ENCODE results near the gene CNTROB. TPM values are rescaled to one million over a fixed set of nuclear protein-coding genes. Genes with fewer than 3 reads are reported as not detected.

CNTROB gene, protein sequence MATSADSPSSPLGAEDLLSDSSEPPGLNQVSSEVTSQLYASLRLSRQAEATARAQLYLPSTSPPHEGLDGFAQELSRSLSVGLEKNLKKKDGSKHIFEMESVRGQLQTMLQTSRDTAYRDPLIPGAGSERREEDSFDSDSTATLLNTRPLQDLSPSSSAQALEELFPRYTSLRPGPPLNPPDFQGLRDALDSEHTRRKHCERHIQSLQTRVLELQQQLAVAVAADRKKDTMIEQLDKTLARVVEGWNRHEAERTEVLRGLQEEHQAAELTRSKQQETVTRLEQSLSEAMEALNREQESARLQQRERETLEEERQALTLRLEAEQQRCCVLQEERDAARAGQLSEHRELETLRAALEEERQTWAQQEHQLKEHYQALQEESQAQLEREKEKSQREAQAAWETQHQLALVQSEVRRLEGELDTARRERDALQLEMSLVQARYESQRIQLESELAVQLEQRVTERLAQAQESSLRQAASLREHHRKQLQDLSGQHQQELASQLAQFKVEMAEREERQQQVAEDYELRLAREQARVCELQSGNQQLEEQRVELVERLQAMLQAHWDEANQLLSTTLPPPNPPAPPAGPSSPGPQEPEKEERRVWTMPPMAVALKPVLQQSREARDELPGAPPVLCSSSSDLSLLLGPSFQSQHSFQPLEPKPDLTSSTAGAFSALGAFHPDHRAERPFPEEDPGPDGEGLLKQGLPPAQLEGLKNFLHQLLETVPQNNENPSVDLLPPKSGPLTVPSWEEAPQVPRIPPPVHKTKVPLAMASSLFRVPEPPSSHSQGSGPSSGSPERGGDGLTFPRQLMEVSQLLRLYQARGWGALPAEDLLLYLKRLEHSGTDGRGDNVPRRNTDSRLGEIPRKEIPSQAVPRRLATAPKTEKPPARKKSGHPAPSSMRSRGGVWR
- total RNA-seq = 36.7 TPM

DNA sequence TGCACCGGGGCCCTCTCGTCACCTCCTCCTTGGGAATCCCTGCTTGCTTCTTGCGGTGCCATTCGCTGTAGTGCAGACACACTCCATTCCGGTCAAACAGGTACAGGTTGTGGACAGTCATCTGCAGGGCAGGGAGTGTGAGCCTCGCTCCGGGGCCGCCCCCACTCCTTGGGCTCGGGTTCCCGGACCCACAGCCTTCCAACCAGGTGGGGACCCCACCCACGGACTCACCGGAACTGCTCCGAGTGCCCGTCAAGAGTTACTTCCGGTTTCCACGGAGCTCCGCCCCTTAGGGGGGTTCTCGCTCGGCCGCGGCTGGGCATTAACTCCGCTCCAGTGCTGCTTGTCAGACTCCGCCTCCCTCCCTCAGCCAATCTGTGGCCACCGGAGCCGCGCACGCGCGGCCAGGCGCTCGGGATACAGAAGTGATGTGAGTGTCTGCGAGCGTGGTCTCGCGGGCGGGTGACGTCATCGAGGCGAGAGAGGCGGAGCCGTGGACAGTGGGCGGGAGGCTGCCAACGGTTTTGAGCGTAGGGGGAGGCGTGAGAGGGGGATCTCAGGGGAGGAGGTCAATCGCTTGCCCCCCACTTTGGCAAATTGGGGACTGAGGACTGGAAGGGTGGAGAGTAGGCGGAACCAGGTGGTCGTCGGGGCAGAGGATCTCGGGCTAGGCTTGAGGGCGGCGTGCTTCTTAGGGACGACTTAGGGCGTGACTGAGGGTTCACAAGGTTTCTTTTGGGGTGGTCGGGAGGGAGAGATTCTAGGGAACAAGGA, at the start of gene CNTROB, which contains the start of gene TRAPPC1:
CNTROB (plus strand) TSS at position 498 of the 774 bp plus-strand sequence. CDS start 874 bp downstream, outside the sequence.
TRAPPC1 (minus strand) TSS at position 238 of the 774 bp plus-strand sequence; CDS start at position 121, 117 bp downstream.

DNA sequence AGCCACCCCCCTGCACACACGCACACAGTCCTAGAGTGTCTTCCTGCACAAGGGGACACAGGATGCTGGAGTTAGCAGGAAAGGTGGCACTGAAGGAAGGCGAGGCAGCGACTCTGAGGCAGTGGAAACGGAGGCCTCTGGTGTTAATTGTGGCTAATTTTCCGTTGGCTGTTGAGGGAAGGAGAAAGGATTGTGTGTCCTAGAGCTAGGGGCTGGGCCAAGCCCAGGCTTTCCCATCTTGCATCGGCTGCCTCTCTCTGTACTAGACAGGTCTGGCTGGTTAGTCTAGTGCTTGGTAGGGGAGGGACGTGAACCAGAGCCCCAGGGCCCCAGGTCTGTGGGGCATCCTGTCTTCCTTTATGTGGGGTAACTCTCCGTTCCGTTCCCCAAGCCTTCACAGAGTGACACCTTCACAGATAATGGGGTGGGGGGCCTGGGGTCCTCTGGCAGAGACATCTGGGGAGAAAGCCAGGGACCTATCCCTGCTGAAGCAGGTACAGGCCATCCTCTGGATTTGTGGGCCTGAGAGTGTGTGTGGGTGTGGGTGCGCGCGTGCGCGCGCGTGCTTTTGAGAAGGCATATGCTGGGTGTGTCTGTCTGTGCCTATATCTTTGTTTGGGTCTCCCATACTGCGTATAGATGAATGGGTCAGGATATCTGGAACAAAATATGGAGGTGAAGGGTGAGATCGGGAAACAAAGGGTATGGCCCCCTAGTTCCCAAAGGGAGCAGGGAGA, 43.7 kb upstream of the CNTROB start, which contains the start of gene CHD3:
CHD3 (plus strand) TSS at position 606 of the 737 bp plus-strand sequence. CDS start 212 bp downstream, outside the sequence.

DNA sequence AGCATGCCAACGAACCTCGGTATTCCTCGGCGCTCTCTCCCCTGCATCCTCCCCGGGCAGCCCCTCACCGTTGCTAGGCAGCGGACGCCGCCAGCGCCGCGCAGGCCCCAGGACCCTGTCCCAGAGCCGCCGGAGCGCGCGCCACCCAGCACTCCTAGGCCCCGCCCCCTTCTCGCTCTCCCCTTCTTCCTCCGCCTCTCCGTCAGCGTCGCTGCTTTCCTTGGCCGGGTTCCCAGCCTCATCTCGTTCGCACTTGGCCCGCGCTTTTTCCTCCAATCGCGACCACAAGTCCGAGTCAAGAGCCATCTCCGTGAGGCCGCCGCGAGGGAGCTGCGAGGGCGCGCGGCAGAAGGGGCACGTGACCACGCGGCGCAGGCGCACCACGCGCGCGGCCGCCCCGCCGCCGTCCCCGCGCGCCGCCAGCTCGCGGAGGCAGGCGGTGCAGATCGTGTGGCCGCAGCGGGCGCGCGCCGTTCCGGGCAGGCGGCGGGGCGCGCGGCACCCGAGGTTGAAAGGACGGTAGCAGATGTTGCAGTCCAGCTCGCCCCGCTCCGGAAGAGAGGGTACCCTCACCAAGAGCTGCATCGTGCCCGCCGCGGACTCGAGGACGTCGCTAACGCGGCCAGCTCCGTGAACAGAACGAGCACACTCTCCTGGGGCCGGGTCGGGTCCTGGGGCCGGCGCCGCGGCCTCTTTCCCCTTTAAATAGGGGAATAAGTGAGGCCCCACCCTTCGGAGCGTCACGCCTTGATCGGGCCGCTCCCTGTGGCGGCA, 16.2 kb upstream of the CNTROB start, which contains the start of gene RNF227:
RNF227 (minus strand) TSS at position 679 of the 774 bp plus-strand sequence; CDS start at position 585, 94 bp downstream.

DNA sequence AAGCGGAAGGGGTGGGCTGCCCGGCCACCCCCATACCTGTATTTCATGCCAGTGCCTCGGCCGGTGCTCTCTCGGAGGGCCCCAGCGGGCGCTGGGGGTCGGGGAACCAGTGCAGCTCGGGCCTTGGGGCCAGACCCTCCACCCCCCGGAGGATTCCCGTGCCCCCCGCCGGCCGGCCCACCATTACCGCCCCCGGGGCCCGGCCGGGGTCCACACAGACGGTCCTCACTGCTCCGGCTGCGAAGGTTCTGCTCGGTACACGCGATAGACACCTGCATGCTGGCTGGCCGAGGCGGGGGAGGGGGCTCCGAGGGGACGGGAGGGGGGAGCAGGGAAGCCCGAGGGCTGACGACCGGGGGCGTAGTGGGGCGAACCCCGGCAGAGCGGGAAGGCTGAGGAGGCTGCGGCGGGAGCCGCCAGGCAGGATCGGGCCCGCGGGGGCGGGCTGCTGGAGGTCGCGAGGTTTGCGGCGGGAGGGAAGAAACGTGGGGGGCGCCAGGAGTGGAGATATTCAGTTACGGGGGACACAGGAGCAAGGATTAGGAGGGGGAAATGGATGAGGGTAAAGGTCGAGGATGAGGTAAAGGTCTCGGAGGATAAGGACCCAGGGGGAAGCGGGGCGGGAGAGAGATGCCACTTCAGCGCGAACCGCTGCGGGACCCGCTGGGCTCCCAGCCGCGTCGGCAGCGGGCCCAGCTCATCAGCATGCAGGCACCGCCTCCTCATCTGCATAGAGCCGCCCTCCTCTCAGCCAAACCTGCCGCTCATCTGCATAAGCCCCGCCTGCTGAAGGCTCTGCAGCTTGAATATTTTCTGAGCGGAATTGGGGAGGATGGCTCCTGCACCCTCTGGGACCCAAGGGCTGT, 2.6 kb upstream of the CNTROB start, which contains the start of gene KCNAB3:
KCNAB3 (minus strand) TSS at position 699 of the 866 bp plus-strand sequence; CDS start at position 278, 421 bp downstream.

Small RNAs within 50 kb of the gene (small RNA-seq; reads per million reads assigned to genes)
- gene SCARNA21 (ENCODE audit: low replicate concordance) = 79.8 reads per million, percentile 97 among the genes with 10 or more reads in this experiment

Other genes with a start within 250 kb of the CNTROB start
- 47.4 TPM for gene TP53, start 244.7 kb upstream of the CNTROB start, total RNA-seq
- gene WRAP53, start 243.7 kb upstream of the CNTROB start, total RNA-seq = 8.2 TPM
- 8.7 TPM for gene EFNB3, start 227.0 kb upstream of the CNTROB start, total RNA-seq
- gene DNAH2, start 214.5 kb upstream of the CNTROB start, total RNA-seq = 0.47 TPM
- gene KDM6B, start 98.0 kb upstream of the CNTROB start, total RNA-seq = 22.2 TPM
- gene TMEM88, start 77.1 kb upstream of the CNTROB start, total RNA-seq = 21.1 TPM
- gene NAA38, start 74.6 kb upstream of the CNTROB start, total RNA-seq = 139 TPM
- 17.4 TPM for gene CYB5D1, start 74.2 kb upstream of the CNTROB start, total RNA-seq
- 136 TPM for gene CHD3, start 43.4 kb upstream of the CNTROB start, total RNA-seq
- 7.0 TPM for gene RNF227, start 15.9 kb upstream of the CNTROB start, total RNA-seq
- 4.1 TPM for gene KCNAB3, start 2.4 kb upstream of the CNTROB start, total RNA-seq
- 30.5 TPM for gene TRAPPC1, start 260 bp upstream of the CNTROB start, total RNA-seq
- 0.23 TPM for gene GUCY2D, start 70.4 kb downstream of the CNTROB start, total RNA-seq
- 0.99 TPM for gene ALOX15B, start 106.9 kb downstream of the CNTROB start, total RNA-seq
- 0.41 TPM for gene ALOX12B, start 155.5 kb downstream of the CNTROB start, total RNA-seq
- gene ALOXE3, start 186.3 kb downstream of the CNTROB start, total RNA-seq = not detected
- gene HES7, start 191.9 kb downstream of the CNTROB start, total RNA-seq = not detected
- gene PER1, start 220.2 kb downstream of the CNTROB start, total RNA-seq = 99.8 TPM
- gene VAMP2, start 230.7 kb downstream of the CNTROB start, total RNA-seq = 45.4 TPM
- gene TMEM107, start 244.2 kb downstream of the CNTROB start, total RNA-seq = 31.2 TPM